Loucy (cell line): ENCODE data around the gene KANSL1.
"Not testable (repeated sequence)": the region's sequence is repeated elsewhere in the genome, so short reads cannot be mapped to it uniquely, and the experiment has no call there.

Experiments
- H2AFZ ChIP-seq: fragments of 200-600 bp; sonication (generic); 2 replicates; pipeline ENCODE4 v1.6.0; 2016; ENCODE audit warnings: antibody characterized with exemption, mild to moderate bottlenecking, low read length, moderate library complexity
- H3F3A ChIP-seq: fragments of 200-600 bp; 2 replicates; pipeline ENCODE4 v1.6.0; 2016; ENCODE audit warnings: antibody characterized with exemption, low read depth, mild to moderate bottlenecking
- H3K27me3 ChIP-seq: fragments of 200-600 bp; sonication (generic); 2 replicates; pipeline ENCODE4 v1.6.1; 2014; ENCODE audit warnings: low read length, mild to moderate bottlenecking; ENCODE audit not compliant: insufficient read depth, poor library complexity, severe bottlenecking
- H3K36me3 ChIP-seq: fragments of 200-600 bp; sonication (generic); 2 replicates; pipeline ENCODE4 v1.6.1; 2016; ENCODE audit warnings: low read length; ENCODE audit not compliant: insufficient read depth
- H3K4me1 ChIP-seq: fragments of 200-600 bp; sonication (generic); 2 replicates; pipeline ENCODE4 v1.5.1; 2014; ENCODE audit warnings: low read length, mild to moderate bottlenecking; ENCODE audit not compliant: insufficient read depth, poor library complexity, severe bottlenecking
- H3K4me2 ChIP-seq: fragments of 200-600 bp; sonication (generic); 2 replicates; pipeline ENCODE4 v1.6.0; 2014; ENCODE audit warnings: antibody characterized with exemption, low read length, low read depth, mild to moderate bottlenecking; ENCODE audit not compliant: poor library complexity, severe bottlenecking
- H3K4me3 ChIP-seq: fragments of 200-600 bp; sonication (generic); 2 replicates; pipeline ENCODE4 v1.5.1; 2014; ENCODE audit warnings: low read length, mild to moderate bottlenecking, mixed read lengths; ENCODE audit not compliant: poor library complexity, severe bottlenecking
- H3K79me2 ChIP-seq: fragments of 200-600 bp; sonication (generic); 2 replicates; pipeline ENCODE4 v1.6.1; 2014; ENCODE audit warnings: low read length; ENCODE audit not compliant: insufficient read depth
- H3K9ac ChIP-seq: fragments of 200-600 bp; sonication (generic); 2 replicates; pipeline ENCODE4 v1.6.0; 2014; ENCODE audit warnings: mild to moderate bottlenecking, low read depth, low read length, moderate library complexity; ENCODE audit not compliant: poor library complexity, severe bottlenecking
- H3K9me2 ChIP-seq: fragments of 200-600 bp; sonication (generic); replicated peaks from 2 replicates; pipeline ENCODE4 v1.6.1; 2016; ENCODE audit warnings: low read depth, low read length, mixed read lengths
- H3K9me3 ChIP-seq: fragments of 200-600 bp; sonication (generic); 2 replicates; pipeline ENCODE4 v1.6.1; 2014; ENCODE audit warnings: mild to moderate bottlenecking, antibody characterized with exemption, low read length, low read depth; ENCODE audit not compliant: insufficient read depth
- H4K20me1 ChIP-seq: fragments of 200-600 bp; sonication (generic); 2 replicates; pipeline ENCODE4 v1.6.0; 2014; ENCODE audit warnings: antibody characterized with exemption, low read length, mild to moderate bottlenecking; ENCODE audit not compliant: insufficient read depth, poor library complexity, severe bottlenecking
- CTCF ChIP-seq: fragments of 200-600 bp; sonication (generic); conservative IDR thresholded peaks from 2 replicates; pipeline ENCODE4 v1.5.1; 2014; ENCODE audit warnings: mild to moderate bottlenecking, antibody characterized with exemption, low read length
- EZH2phosphoT487 ChIP-seq: fragments of 200-600 bp; IDR thresholded peaks from 2 replicates; pipeline ENCODE4 v1.6.1; 2018; ENCODE audit warnings: antibody characterized with exemption, mild to moderate bottlenecking, moderate library complexity, borderline replicate concordance

Gene KANSL1

GRCh38 chr17:46193151-46193625, at the start of gene KANSL1:
Gene KANSL1 (minus strand): TSS chr17:46193429. CDS start chr17:46172143, 21,286 bp downstream.
- peaks cover 43% of the 10 kb centered on the region for H4K20me1 ChIP-seq
- H3K4me1 ChIP-seq = peaks cover 61% of the 10 kb centered on the region
- peak within 1 kb of the TSS; percentile 100 for H3K4me3 ChIP-seq
- H3K9me2 ChIP-seq = no peaks in the 10 kb centered on the region
- H3K27me3 ChIP-seq = peaks cover 5% of the 10 kb centered on the region
- peaks cover 10% of the 10 kb centered on the region; the same call in 1 of the 2 replicates for H3F3A ChIP-seq
- peaks cover 76% of the 10 kb centered on the region for H3K79me2 ChIP-seq
- peak within 1 kb of the TSS; percentile 92 for H2AFZ ChIP-seq
- no peaks in the 10 kb centered on the region for H3K9me3 ChIP-seq
- TF ChIP-seq EZH2phosphoT487 (no peak), CTCF (no peak; the same call in 1 of the 2 replicates)
- H3K9ac ChIP-seq = peak within 1 kb of the TSS; percentile 98
- H3K4me2 ChIP-seq = peak within 1 kb of the TSS; percentile 90
- no peaks in the 10 kb centered on the region for H3K36me3 ChIP-seq

- H3K4me1 ChIP-seq, H3K9me2 ChIP-seq, H3K9me3 ChIP-seq, H3K36me3 ChIP-seq, H3K4me2 ChIP-seq, H3K79me2 ChIP-seq, H2AFZ ChIP-seq, H3K4me3 ChIP-seq, H4K20me1 ChIP-seq, H3K9ac ChIP-seq, H3K27me3 ChIP-seq, H3F3A ChIP-seq: not testable (repeated sequence)
Measured at GRCh38 chr17:46231359-46231758, 38.1 kb upstream of the KANSL1 start.

- H3K9ac ChIP-seq, H3K9me2 ChIP-seq, H3K4me1 ChIP-seq, H3F3A ChIP-seq, H3K79me2 ChIP-seq, H3K36me3 ChIP-seq, H3K9me3 ChIP-seq, H3K4me2 ChIP-seq, H3K27me3 ChIP-seq, H4K20me1 ChIP-seq: not testable (repeated sequence)
- Histone ChIP-seq H3K4me3 (peak overlapping the region; percentile 69), H2AFZ (peak overlapping the region; percentile 65)
Measured at GRCh38 chr17:46225274-46225794, 32.1 kb upstream of the KANSL1 start.

- H3K36me3 ChIP-seq, H3K4me2 ChIP-seq, H3K9me2 ChIP-seq, H3K4me1 ChIP-seq, H3K9ac ChIP-seq, H3K79me2 ChIP-seq, H4K20me1 ChIP-seq, H3F3A ChIP-seq, H3K27me3 ChIP-seq, H2AFZ ChIP-seq, H3K9me3 ChIP-seq: not testable (repeated sequence)
- peak overlapping the region; percentile 69 for H3K4me3 ChIP-seq
Measured at GRCh38 chr17:46224864-46225263, 31.6 kb upstream of the KANSL1 start.

- not testable (repeated sequence) for H3K9me2 ChIP-seq, H2AFZ ChIP-seq, H3K4me2 ChIP-seq, H3K9ac ChIP-seq, H3K36me3 ChIP-seq, H3F3A ChIP-seq, H3K27me3 ChIP-seq, H3K4me3 ChIP-seq, H3K9me3 ChIP-seq, H4K20me1 ChIP-seq, H3K4me1 ChIP-seq
- peaks cover 10% of the 10 kb centered on the region; the same call in 1 of the 2 replicates for H3K79me2 ChIP-seq
Measured at GRCh38 chr17:46223041-46223440, 29.8 kb upstream of the KANSL1 start.
